Activated CD4-positive, alpha-beta T cell treated with anti-CD3 and anti-CD28 coated beads for 1 hour (primary cell): ENCODE measurements around the gene HSD11B1L.
"Not testable (repeated sequence)": the region's sequence is repeated elsewhere in the genome, so short reads cannot be mapped to it uniquely, and the experiment has no call there.

Experiments
- DNase-seq: peaks from one replicate; pipeline ENCODE4 v3.0.0-alpha.2; 2020

HSD11B1L gene

DNA sequence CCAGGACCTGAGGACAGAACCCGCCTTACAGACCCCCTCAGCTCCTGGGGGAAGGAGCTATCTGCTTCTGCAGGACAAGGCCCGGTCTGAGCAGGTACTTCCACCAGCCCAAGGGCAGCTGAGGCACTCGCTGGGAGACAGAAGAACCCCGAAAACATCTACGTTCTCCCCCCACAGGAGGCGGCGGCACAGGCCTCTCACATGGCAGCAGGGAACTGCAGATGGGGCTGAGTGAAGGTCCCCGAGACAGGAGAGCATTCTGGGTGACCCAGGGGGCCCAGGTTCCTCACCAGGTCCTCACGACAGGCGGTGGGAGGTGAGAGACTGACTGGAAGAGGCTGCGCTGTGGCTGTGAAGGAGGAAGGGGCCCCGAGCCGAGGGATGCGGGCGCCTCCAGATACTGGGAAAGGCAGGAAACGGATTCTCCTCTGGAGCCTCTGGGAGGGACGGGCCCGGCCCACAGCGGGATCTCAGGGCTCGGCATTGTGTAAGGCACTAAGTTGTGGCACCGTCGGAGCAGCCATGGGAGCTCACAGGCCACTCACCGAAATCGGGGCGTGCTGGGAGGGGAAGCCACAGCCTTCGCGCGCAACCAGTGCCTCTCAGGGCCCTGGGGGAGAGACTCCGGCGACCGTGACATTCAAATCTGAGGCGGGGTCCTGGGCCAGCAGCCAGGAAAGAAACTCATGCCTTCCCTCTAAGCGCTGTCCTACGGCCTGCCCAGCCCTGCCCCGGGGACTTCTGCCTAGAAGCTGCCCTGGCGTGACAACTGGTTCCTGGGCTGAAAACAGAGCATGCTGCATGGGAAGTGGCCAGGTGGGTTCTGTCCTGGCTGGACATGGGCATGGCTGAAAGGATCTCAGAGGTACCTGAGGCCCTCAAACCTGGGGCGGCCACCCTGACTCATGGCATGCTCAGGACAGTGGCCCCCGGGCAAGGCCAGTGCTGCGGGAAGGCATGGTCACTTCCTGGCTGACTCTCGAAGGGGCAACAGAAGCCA is 23.3 kb downstream of the HSD11B1L start:
- no peak for DNase-seq

DNA sequence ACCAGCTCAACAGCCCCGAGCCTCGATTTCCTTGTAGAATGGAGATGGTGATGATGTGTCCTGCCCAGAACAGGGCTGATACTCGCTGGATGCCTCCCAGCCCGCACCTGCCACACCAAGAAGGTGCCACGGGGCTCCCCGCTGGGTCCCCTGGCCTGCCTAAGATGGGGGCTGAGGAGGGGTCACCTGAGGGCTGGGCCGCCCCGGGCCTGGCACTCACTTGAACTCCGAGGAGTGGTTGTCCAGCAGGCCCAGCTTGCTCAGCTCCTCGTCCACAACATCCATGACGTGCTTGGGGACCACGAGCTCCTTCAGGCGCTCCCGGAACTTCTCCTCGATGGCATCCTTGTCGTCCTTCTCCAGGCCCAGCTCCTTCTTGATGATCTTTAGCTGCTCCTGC is 24.7 kb downstream of the HSD11B1L start:
- DNase-seq, result no peak

DNA sequence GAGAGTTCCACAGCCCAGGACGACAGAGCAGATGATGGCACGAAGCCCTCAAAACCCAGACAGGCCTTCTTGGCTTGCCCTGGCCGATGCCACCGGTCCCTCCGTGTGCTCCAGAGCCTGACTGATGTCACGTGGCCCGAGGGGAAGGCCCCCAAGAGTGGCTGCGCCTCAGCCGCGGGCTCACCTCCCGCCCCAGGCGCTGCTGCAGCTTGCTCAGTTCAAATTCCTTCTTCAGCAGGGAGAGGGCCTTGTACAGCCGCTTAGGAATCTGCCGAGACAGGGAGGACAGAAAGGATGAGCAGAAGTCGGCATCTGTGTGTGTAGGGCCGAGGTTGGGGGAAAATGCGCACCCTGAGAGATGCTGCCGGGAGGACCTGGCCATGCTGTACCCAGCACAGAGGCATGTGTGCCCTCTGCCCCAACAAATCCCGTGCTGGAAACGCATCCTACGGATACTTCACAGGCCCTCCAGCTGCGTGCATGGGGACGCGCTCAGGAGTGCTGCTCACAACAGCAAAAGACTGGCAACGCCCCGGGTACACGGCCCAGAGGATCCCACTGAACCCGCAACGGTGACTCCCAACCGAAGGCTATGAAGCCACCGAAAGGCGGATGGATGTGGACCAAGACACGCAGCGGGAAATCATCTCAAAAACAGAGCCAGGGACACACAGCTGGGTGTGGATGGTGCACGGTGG is 26.2 kb downstream of the HSD11B1L start:
- DNase-seq, result no peak

GRCh38 chr19:5707576-5708575 is 27.0 kb downstream of the HSD11B1L start:
- no peak for DNase-seq

GRCh38 chr19:5711025-5711424 is 30.2 kb downstream of the HSD11B1L start:
- DNase-seq, result no peak

DNA sequence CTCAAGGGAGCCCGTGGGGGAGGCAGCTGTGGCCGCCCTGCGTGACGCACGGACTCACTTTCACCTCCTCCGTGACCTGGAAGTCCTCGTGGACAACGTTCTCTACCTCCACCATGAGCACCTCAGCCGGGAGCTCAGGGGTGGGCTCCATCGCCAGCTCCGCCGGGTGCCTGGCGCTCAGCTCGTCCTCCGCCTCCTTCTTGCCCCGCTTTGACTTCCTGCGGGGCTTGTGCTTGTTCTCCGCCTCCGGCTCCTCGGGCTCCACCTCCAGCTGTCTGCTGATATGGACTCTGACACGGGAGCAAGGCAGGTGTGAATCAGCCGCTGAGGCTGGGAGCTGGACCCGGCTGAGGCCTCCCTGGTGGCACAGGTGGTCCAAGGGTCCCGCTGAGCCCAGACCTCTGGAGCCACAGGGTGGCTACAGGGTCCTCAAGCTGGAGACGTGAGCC is 30.9 kb downstream of the HSD11B1L start:
- no peak for DNase-seq

GRCh38 chr19:5713228-5713627 is 32.4 kb downstream of the HSD11B1L start:
- no peak for DNase-seq

DNA sequence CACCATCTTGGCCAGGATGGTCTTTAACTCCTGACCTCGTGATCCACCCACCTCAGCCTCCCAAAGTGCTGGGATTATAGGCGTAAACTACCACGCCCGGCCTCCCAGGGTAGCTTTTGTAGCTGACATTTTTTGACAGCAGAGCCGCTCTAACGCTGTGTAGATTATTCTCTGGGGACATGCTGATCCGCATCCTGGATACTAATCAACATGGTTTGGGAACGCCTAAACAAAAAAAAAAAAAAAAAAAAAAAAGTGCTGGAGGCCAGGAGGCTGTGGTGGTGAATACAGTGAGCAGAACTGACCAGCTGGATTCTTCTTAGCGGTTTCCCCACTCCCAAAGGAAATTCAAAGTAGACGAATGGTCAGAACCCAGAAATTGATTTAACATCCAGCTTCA is 34.0 kb downstream of the HSD11B1L start:
- no peak for DNase-seq

GRCh38 chr19:5717215-5717935 is 36.5 kb downstream of the HSD11B1L start:
- DNase-seq, result no peak

GRCh38 chr19:5718037-5718578 is 37.3 kb downstream of the HSD11B1L start:
- DNase-seq, result no peak

GRCh38 chr19:5718579-5719273 is 37.9 kb downstream of the HSD11B1L start:
- DNase-seq, result no peak

DNA sequence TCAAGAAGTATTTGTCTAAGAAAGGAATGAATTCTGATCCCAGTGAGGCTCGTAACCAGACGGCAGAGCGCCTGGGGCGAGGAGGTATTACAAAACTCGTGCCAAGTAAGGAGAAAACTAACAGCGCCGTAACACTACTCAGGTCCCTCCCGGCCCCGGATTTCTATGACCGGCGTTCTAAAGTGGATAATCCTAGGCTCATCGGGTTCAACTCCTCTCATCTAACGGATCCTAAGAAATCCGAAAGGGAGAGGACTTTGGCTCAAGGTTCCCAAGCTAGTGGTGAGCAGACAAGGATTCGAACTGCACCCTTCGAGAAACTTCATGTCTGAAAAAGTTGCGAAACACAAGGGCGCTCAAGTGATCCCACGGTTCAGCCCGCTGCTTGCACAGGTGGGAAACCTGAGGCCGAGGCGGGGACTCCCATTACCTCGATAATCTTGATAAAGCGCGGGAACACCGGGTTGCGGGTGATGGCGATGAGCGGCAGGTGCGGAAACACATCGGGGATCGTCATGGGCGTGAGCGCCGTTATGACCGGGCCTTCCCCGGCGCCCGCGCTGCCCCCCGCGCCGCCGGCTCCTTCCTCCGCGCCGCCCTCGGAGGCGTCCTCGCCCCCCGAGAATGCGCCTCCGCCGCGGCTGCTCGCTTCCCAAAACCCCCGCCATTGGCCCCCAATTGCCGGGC is 38.6 kb downstream of the HSD11B1L start:
- DNase-seq, result no peak

DNA sequence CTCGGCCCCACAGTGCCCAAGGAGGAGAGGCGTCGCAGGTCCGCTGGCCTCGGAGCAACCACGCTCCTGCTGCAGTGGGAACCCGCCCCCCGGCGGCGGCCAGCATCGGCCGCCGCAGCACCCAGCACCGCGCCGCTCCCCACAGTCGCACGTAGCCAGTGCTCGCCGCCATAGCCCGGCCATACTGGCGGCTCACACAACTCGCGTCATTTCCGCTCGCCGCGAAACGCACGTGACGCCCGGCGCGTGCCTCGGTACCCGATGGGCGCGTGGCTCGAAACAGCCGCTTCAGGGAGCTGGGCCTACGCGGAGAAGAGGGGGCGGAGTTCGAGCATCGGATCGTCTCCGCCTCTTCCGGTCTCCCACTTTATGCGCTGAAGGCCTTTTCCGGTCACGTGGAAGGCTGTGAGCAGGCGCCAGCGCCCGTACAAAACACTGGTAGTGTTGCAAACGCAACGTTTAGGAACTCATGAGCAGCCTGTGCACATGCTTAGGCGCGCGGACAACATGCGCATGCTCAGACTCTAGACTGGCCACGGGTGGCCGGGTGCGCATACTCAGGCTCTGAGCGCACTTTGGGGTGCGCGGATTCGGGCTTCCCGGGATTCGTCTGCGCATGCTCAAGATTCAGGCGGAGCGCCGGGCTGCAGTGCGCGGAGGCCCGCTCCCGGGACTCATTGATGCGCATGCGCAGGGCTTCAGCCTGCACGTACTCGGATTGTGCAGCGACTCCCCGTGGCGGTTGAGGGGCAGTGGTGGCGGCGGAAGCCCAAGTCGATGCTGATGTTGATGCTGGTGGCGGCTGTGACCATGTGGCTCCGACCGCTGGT is 39.3 kb downstream of the HSD11B1L start, which contains the start of the genes CATSPERD and LONP1:
Gene CATSPERD (plus strand): TSS at position 677 of the 830 bp plus-strand sequence. CDS start 101 bp downstream, at position 778.
Gene LONP1 (minus strand): TSS at position 186 of the 830 bp plus-strand sequence. CDS start 14 bp downstream, at position 172.
- peak; percentile 97 for DNase-seq

DNA sequence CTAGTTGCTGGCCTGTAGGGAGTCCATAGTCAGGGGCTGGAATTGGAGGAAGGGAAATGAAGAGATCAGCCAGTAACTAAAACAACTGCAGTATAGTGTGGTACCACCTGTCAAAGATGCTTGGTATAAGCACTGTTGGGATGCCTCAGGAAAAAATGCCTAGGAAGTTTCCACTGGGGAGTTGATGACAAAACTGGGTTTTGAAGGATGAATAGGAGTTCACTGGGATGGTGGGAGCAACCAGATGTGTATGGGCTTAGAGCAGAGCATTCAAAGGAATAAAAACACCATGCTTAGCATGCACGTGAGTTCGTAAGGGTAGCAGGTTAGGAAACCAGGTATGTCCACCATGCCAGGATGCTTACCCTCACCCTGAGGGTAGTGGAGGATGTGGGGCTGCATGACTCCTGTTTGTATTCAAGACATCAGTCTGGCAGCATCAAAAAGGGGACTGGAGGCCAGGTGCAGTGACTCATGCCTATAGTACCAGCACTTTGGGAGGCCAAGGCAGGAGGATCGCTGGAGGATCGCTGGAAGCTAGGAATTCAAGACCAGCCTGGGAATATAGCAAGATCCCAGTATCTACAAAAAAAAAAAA is 46.7 kb downstream of the HSD11B1L start:
- no peak for DNase-seq

DNA sequence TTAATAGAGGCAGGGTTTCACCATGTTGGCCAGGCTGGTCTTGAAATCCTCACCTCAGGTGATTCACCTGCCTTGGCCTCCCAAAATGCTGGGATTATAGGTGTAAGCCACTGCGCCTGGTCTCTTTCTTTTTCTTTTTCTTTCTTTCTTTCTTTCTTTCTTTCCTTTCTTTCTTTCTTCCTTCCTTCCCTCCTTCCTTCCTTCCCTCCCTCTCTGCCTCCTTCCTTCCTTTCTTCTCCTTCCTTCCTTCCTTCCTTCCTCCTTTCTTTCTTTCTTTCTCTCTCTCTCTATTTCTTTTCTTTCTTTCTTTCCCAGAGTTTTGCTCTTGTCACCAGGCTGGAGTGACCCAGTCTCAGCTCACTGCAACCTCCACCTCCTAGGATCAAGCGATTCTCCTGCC is 52.3 kb downstream of the HSD11B1L start:
- not testable (repeated sequence) for DNase-seq
